Progenitor cell of endocrine pancreas (in vitro differentiated cells): Measurements from ENCODE around the gene RFK. TPM values are rescaled to one million over a fixed set of nuclear protein-coding genes. Genes with fewer than 3 reads are reported as not detected.

ENCODE experiments used
- DNase-seq: peaks from one replicate; pipeline ENCODE4 v3.0.0; 2021; ENCODE audit warnings: low spot score; ENCODE audit not compliant: unreplicated experiment
- H3K27ac Mint-ChIP-seq: 2 replicates; pipeline ENCODE4 v1.8.0; 2021; ENCODE audit warnings: mild to moderate bottlenecking, moderate library complexity, mixed read lengths
- H3K27me3 Mint-ChIP-seq: 2 replicates; pipeline ENCODE4 v1.8.0; 2021; ENCODE audit warnings: mixed read lengths
- H3K36me3 Mint-ChIP-seq: 2 replicates; pipeline ENCODE4 v1.8.0; 2022; ENCODE audit warnings: mixed read lengths; ENCODE audit not compliant: insufficient read depth
- H3K4me1 Mint-ChIP-seq: 2 replicates; pipeline ENCODE4 v1.8.0; 2021; ENCODE audit warnings: low read depth, mixed read lengths
- H3K4me3 Mint-ChIP-seq: 2 replicates; pipeline ENCODE4 v1.8.0; 2021; ENCODE audit warnings: low read depth, mild to moderate bottlenecking, moderate library complexity, mixed read lengths
- H3K9me3 Mint-ChIP-seq: 2 replicates; pipeline ENCODE4 v1.8.0; 2021; ENCODE audit warnings: low read depth, mixed read lengths
- CTCF ChIP-seq: fragments of 200-600 bp; sonication (generic); IDR thresholded peaks from one replicate; pipeline ENCODE4 v1.5.0; 2021; ENCODE audit warnings: antibody characterized with exemption, mild to moderate bottlenecking; ENCODE audit not compliant: unreplicated experiment
- total RNA-seq: library from RNA; stranded (reverse); gene quantifications from 2 replicates; pipeline ENCODE4 v1.2.1, GENCODE V29; 2021

RFK gene
- total RNA-seq, 1 donor from 2014 or later, result 17.0 TPM

GRCh38 chr9:76433836-76434235, 39.6 kb upstream of the RFK start:
- TF ChIP-seq CTCF, result no peak
- Mint-ChIP-seq H3K36me3 (no peaks in the 10 kb centered on the region), H3K4me3 (no peak overlapping the region), H3K27me3 (no peaks in the 10 kb centered on the region), H3K9me3 (peaks cover 4% of the 10 kb centered on the region), H3K4me1 (peaks cover 7% of the 10 kb centered on the region), H3K27ac (no peak overlapping the region)
- DNase-seq, result no peak

- DNase-seq, result no peak
- no peak for TF ChIP-seq CTCF
- H3K9me3 Mint-ChIP-seq, result peaks cover 4% of the 10 kb centered on the region
- peaks cover 7% of the 10 kb centered on the region for H3K4me1 Mint-ChIP-seq
- no peaks in the 10 kb centered on the region for H3K27me3 Mint-ChIP-seq
- H3K36me3 Mint-ChIP-seq, result no peaks in the 10 kb centered on the region
- H3K4me3 Mint-ChIP-seq, result no peak overlapping the region
- H3K27ac Mint-ChIP-seq, result no peak overlapping the region
Observed at GRCh38 chr9:76433406-76433805, 39.2 kb upstream of the RFK start.

- H3K27ac Mint-ChIP-seq, result no peak overlapping the region
- no peak for DNase-seq
- TF ChIP-seq CTCF, result no peak
- no peaks in the 10 kb centered on the region for H3K27me3 Mint-ChIP-seq
- peaks cover 4% of the 10 kb centered on the region for H3K9me3 Mint-ChIP-seq
- no peak overlapping the region for H3K4me3 Mint-ChIP-seq
- no peaks in the 10 kb centered on the region for H3K36me3 Mint-ChIP-seq
- H3K4me1 Mint-ChIP-seq, result peaks cover 2% of the 10 kb centered on the region
Observed at GRCh38 chr9:76431601-76432000, 37.4 kb upstream of the RFK start.

- Mint-ChIP-seq H3K4me1 (peaks cover 3% of the 10 kb centered on the region), H3K4me3 (no peak overlapping the region), H3K36me3 (no peaks in the 10 kb centered on the region), H3K9me3 (no peaks in the 10 kb centered on the region), H3K27me3 (no peaks in the 10 kb centered on the region), H3K27ac (no peak overlapping the region)
- no peak for TF ChIP-seq CTCF
- no peak for DNase-seq
Observed at GRCh38 chr9:76426807-76427419, 32.7 kb upstream of the RFK start.

- peak overlapping the region; percentile 45 for H3K27ac Mint-ChIP-seq
- DNase-seq, result no peak
- TF ChIP-seq CTCF, result no peak
- no peaks in the 10 kb centered on the region for H3K27me3 Mint-ChIP-seq
- no peaks in the 10 kb centered on the region for H3K9me3 Mint-ChIP-seq
- peaks cover 3% of the 10 kb centered on the region for H3K4me1 Mint-ChIP-seq
- no peak overlapping the region for H3K4me3 Mint-ChIP-seq
- no peaks in the 10 kb centered on the region for H3K36me3 Mint-ChIP-seq
Observed at GRCh38 chr9:76425677-76426453, 31.6 kb upstream of the RFK start.
